WTC11 (cell line): ENCODE data around the gene TNNT2. TPM values are rescaled to one million over a fixed set of nuclear protein-coding genes. Genes with fewer than 3 reads are reported as not detected.

Experiments
- ATAC-seq: fragments of 200-7000 bp; cut with Tn5 transposase; 2 replicates; pipeline ENCODE4 v1.10.0; 2021; ENCODE audit warnings: mild to moderate bottlenecking, moderate library complexity
- CTCF ChIA-PET: fragments of 300-600 bp; sonication (Branson Sonifier 250); formaldehyde crosslinking; loops from one replicate; lab custom pipeline; 2021; ENCODE audit warnings: antibody characterized with exemption; lab: Charles Lee
- POLR2A ChIA-PET: fragments of 350-600 bp; sonication (Branson Sonifier 250); formaldehyde crosslinking; loops from one replicate; lab custom pipeline; 2021; ENCODE audit warnings: antibody characterized with exemption; lab: Charles Lee
- DNase-seq: peaks from one replicate; pipeline ENCODE4 v3.0.0; 2021; ENCODE audit warnings: low spot score
- H3K27ac Mint-ChIP-seq: 2 replicates; pipeline ENCODE4 v1.8.0; 2021; ENCODE audit warnings: mixed read lengths
- H3K27me3 Mint-ChIP-seq: 2 replicates; pipeline ENCODE4 v1.8.0; 2021; ENCODE audit warnings: low read depth, mild to moderate bottlenecking, moderate library complexity, mixed read lengths
- H3K36me3 Mint-ChIP-seq: 2 replicates; pipeline ENCODE4 v1.8.0; 2021; ENCODE audit warnings: mixed read lengths
- H3K4me1 Mint-ChIP-seq: 2 replicates; pipeline ENCODE4 v1.8.0; 2022; ENCODE audit warnings: mixed read lengths
- H3K4me3 Mint-ChIP-seq: 2 replicates; pipeline ENCODE4 v1.8.0; 2021; ENCODE audit warnings: mild to moderate bottlenecking, moderate library complexity, mixed read lengths
- H3K9me3 Mint-ChIP-seq: 2 replicates; pipeline ENCODE4 v1.8.0; 2021; ENCODE audit warnings: mixed read lengths
- CREB1 ChIP-seq: sonication (generic); formaldehyde crosslinking; IDR thresholded peaks from 2 replicates; pipeline ENCODE4 v1.8.0; 2023; ENCODE audit warnings: mild to moderate bottlenecking, missing genetic modification reagents
- CREM ChIP-seq: sonication (generic); formaldehyde crosslinking; IDR thresholded peaks from 2 replicates; pipeline ENCODE4 v1.8.1; 2022; ENCODE audit warnings: mild to moderate bottlenecking, missing genetic modification reagents, moderate library complexity
- EMX1 ChIP-seq: fragments of 250-450 bp; sonication (Bioruptor Pico); IDR thresholded peaks from 2 replicates; pipeline ENCODE4 v1.8.0; 2021; ENCODE audit warnings: mild to moderate bottlenecking
- FOXP1 ChIP-seq: sonication (generic); formaldehyde crosslinking; IDR thresholded peaks from 2 replicates; pipeline ENCODE4 v1.8.0; 2022; ENCODE audit warnings: missing genetic modification reagents, mild to moderate bottlenecking, moderate library complexity, borderline replicate concordance
- GABPB1 ChIP-seq: sonication (generic); formaldehyde crosslinking; IDR thresholded peaks from 2 replicates; pipeline ENCODE4 v1.8.1; 2023; ENCODE audit warnings: mild to moderate bottlenecking, missing genetic modification reagents
- HMGA2 ChIP-seq: fragments of 250-450 bp; sonication (Bioruptor Pico); IDR thresholded peaks from 2 replicates; pipeline ENCODE4 v1.4.0; 2021; ENCODE audit warnings: mild to moderate bottlenecking, moderate library complexity
- MXD4 ChIP-seq: fragments of 250-450 bp; sonication (Bioruptor Pico); IDR thresholded peaks from 2 replicates; pipeline ENCODE4 v1.8.0; 2021; ENCODE audit warnings: mild to moderate bottlenecking, moderate library complexity, borderline replicate concordance
- NFE2L1 ChIP-seq: sonication (generic); formaldehyde crosslinking; IDR thresholded peaks from 2 replicates; pipeline ENCODE4 v1.8.1; 2023; ENCODE audit warnings: missing genetic modification reagents
- NR1H2 ChIP-seq: sonication (generic); formaldehyde crosslinking; IDR thresholded peaks from 2 replicates; pipeline ENCODE4 v1.9.0; 2021; ENCODE audit warnings: mild to moderate bottlenecking, moderate library complexity, missing genetic modification reagents
- RORB ChIP-seq: fragments of 250-450 bp; sonication (Bioruptor Pico); IDR thresholded peaks from 2 replicates; pipeline ENCODE4 v1.9.0; 2021; ENCODE audit warnings: mild to moderate bottlenecking
- SOX15 ChIP-seq: fragments of 250-450 bp; sonication (Bioruptor Pico); IDR thresholded peaks from 2 replicates; pipeline ENCODE4 v1.9.0; 2021; ENCODE audit warnings: mild to moderate bottlenecking
- TEAD1 ChIP-seq: sonication (generic); formaldehyde crosslinking; IDR thresholded peaks from 2 replicates; pipeline ENCODE4 v1.8.0; 2022; ENCODE audit warnings: mild to moderate bottlenecking, missing genetic modification reagents
- ZNF219 ChIP-seq: sonication (generic); formaldehyde crosslinking; IDR thresholded peaks from 2 replicates; pipeline ENCODE4 v1.8.0; 2023; ENCODE audit warnings: missing genetic modification reagents, mild to moderate bottlenecking, borderline replicate concordance
- ZNF263 ChIP-seq: sonication (generic); formaldehyde crosslinking; IDR thresholded peaks from 2 replicates; pipeline ENCODE4 v1.8.1; 2022; ENCODE audit warnings: low read depth, mild to moderate bottlenecking, moderate library complexity, missing genetic modification reagents
- ZNF396 ChIP-seq: fragments of 250-450 bp; sonication (Bioruptor Pico); IDR thresholded peaks from 2 replicates; pipeline ENCODE4 v1.8.0; 2021; ENCODE audit warnings: mild to moderate bottlenecking, moderate library complexity, borderline replicate concordance
- ZNF671 ChIP-seq: fragments of 250-450 bp; sonication (Bioruptor Pico); IDR thresholded peaks from 2 replicates; pipeline ENCODE4 v1.8.0; 2021; ENCODE audit warnings: mild to moderate bottlenecking
- total RNA-seq: library from RNA; stranded (reverse); gene quantifications from 3 replicates; pipeline ENCODE4 v1.2.3, GENCODE V29; 2021
- TF ChIP-seq, protein P1 (sequence below): sonication (generic); formaldehyde crosslinking; IDR thresholded peaks from 2 replicates; pipeline ENCODE4 v1.8.1; 2022; ENCODE audit warnings: mild to moderate bottlenecking, moderate library complexity, missing genetic modification reagents
- TF ChIP-seq, protein P2 (sequence below): sonication (generic); formaldehyde crosslinking; IDR thresholded peaks from 2 replicates; pipeline ENCODE4 v1.8.1; 2023; ENCODE audit warnings: mild to moderate bottlenecking, missing genetic modification reagents, moderate library complexity
- TF ChIP-seq, protein P3 (sequence below): sonication (generic); formaldehyde crosslinking; IDR thresholded peaks from 2 replicates; pipeline ENCODE4 v1.8.1; 2022; ENCODE audit warnings: low read depth, mild to moderate bottlenecking, moderate library complexity, missing genetic modification reagents, borderline replicate concordance
- TF ChIP-seq, protein P4 (sequence below): sonication (generic); formaldehyde crosslinking; IDR thresholded peaks from 2 replicates; pipeline ENCODE4 v1.8.0; 2022; ENCODE audit warnings: mild to moderate bottlenecking, missing genetic modification reagents
- TF ChIP-seq, protein P5 (sequence below): sonication (generic); formaldehyde crosslinking; IDR thresholded peaks from 2 replicates; pipeline ENCODE4 v1.8.0; 2023; ENCODE audit warnings: missing genetic modification reagents
- TF ChIP-seq, protein P6 (sequence below): sonication (generic); formaldehyde crosslinking; IDR thresholded peaks from 2 replicates; pipeline ENCODE4 v1.8.1; 2022; ENCODE audit warnings: low read depth, missing genetic modification reagents, borderline replicate concordance

Gene TNNT2
- total RNA-seq, 1 experiment from 2014 or later: 6.1 TPM

DNA sequence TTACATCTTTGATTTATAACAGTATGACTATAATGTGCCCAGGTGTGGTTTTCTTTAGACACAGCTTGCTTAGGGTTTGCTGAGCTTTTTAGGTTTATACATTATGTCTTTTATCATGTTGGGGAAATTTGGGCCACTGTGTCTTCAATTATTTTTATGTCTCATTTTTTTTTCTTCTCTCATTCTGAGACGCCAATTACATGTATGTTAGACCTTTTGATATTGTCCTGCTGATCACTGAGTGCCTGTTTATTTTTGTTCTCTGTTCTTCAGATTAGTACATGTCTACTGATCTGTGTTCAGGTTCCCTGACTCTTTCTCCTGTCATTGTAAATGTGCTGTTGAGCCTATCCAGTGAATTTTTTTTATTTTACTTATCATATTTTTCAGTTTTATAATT lies 36.1 kb downstream of the TNNT2 start:
- no peak overlapping the region for H3K4me3 Mint-ChIP-seq
- CTCF ChIA-PET: no interaction called here
- peaks cover 8% of the 10 kb centered on the region for H3K9me3 Mint-ChIP-seq
- H3K27ac Mint-ChIP-seq: no peak overlapping the region
- POLR2A ChIA-PET: no interaction called here
- H3K36me3 Mint-ChIP-seq: peaks cover 5% of the 10 kb centered on the region
- no peak for DNase-seq
- TF ChIP-seq CREM: no peak
- TF ChIP-seq ZNF263 (CRISPR knock-in tag): no peak
- TF ChIP-seq SOX15: no peak
- TF ChIP-seq MXD4 (CRISPR knock-in tag): no peak
- TF ChIP-seq ZNF219 (CRISPR knock-in tag): no peak
- TF ChIP-seq NFE2L1 (CRISPR knock-in tag): no peak
- TF ChIP-seq, protein P1, sequence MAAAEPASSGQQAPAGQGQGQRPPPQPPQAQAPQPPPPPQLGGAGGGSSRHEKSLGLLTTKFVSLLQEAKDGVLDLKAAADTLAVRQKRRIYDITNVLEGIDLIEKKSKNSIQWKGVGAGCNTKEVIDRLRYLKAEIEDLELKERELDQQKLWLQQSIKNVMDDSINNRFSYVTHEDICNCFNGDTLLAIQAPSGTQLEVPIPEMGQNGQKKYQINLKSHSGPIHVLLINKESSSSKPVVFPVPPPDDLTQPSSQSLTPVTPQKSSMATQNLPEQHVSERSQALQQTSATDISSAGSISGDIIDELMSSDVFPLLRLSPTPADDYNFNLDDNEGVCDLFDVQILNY (CRISPR knock-in tag): no peak
- ATAC-seq: no peak
- no peaks in the 10 kb centered on the region; the same call in 1 of the 2 replicates for H3K27me3 Mint-ChIP-seq
- peaks cover 9% of the 10 kb centered on the region for H3K4me1 Mint-ChIP-seq

DNA sequence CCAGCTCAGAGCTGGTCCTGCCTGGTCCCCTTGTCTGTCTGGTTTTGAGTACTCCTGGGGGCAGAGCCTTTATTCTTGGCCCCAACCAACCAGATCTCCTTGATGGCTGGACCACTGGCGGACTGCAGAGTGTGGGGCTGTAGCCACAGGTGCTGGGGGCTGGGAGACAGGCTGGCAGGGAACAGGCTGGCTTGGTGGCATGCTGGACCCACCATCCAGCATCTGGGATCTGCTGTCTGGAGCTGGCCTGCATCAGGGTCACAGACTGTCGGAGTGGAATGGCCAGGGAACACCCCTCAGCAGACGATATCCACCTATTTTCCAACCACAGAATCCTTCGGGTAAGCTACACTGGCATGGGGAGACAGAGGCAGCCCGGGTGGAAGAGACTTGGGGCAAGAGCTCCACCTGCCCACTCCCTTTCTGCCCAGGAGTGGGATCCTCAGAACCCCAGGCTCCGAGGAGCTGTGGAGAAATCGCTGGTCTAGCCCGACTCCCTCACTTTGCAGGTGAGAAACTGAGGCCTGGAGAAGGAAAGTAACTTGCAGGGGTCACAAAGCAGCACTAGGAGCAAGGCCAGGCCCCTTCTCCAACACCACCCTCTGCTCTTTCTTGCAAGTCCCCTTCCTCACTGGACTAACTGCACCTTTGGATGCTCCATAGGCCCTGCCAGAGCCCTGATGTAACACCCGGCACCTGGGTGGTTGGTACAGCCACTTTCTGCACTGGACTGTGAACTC lies 40.6 kb downstream of the TNNT2 start:
- Mint-ChIP-seq H3K36me3 (peaks cover 5% of the 10 kb centered on the region), H3K4me3 (no peak overlapping the region), H3K4me1 (no peaks in the 10 kb centered on the region), H3K9me3 (peaks cover 8% of the 10 kb centered on the region), H3K27ac (no peak overlapping the region), H3K27me3 (no peaks in the 10 kb centered on the region; the same call in 1 of the 2 replicates)
- no peak for TF ChIP-seq ZNF671 (CRISPR knock-in tag)
- TF ChIP-seq CREB1 (CRISPR knock-in tag): no peak
- TF ChIP-seq, protein P2, sequence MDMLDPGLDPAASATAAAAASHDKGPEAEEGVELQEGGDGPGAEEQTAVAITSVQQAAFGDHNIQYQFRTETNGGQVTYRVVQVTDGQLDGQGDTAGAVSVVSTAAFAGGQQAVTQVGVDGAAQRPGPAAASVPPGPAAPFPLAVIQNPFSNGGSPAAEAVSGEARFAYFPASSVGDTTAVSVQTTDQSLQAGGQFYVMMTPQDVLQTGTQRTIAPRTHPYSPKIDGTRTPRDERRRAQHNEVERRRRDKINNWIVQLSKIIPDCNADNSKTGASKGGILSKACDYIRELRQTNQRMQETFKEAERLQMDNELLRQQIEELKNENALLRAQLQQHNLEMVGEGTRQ (CRISPR knock-in tag): no peak
- TF ChIP-seq, protein P3, sequence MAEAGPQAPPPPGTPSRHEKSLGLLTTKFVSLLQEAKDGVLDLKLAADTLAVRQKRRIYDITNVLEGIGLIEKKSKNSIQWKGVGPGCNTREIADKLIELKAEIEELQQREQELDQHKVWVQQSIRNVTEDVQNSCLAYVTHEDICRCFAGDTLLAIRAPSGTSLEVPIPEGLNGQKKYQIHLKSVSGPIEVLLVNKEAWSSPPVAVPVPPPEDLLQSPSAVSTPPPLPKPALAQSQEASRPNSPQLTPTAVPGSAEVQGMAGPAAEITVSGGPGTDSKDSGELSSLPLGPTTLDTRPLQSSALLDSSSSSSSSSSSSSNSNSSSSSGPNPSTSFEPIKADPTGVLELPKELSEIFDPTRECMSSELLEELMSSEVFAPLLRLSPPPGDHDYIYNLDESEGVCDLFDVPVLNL (CRISPR knock-in tag): no peak
- TF ChIP-seq HMGA2 (CRISPR knock-in tag): no peak
- TF ChIP-seq GABPB1 (CRISPR knock-in tag): no peak
- TF ChIP-seq ZNF396 (CRISPR knock-in tag): no peak
- no peak for TF ChIP-seq SOX15
- TF ChIP-seq, protein P4, sequence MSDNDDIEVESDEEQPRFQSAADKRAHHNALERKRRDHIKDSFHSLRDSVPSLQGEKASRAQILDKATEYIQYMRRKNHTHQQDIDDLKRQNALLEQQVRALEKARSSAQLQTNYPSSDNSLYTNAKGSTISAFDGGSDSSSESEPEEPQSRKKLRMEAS (CRISPR knock-in tag): no peak
- TF ChIP-seq RORB: no peak
- TF ChIP-seq, protein P5, sequence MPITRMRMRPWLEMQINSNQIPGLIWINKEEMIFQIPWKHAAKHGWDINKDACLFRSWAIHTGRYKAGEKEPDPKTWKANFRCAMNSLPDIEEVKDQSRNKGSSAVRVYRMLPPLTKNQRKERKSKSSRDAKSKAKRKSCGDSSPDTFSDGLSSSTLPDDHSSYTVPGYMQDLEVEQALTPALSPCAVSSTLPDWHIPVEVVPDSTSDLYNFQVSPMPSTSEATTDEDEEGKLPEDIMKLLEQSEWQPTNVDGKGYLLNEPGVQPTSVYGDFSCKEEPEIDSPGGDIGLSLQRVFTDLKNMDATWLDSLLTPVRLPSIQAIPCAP: no peak
- no peak for TF ChIP-seq TEAD1
- no peak for TF ChIP-seq NR1H2 (CRISPR knock-in tag)
- TF ChIP-seq FOXP1 (CRISPR knock-in tag): no peak
- TF ChIP-seq ZNF263 (CRISPR knock-in tag): no peak
- no peak for TF ChIP-seq EMX1 (CRISPR knock-in tag)
- TF ChIP-seq, protein P6, sequence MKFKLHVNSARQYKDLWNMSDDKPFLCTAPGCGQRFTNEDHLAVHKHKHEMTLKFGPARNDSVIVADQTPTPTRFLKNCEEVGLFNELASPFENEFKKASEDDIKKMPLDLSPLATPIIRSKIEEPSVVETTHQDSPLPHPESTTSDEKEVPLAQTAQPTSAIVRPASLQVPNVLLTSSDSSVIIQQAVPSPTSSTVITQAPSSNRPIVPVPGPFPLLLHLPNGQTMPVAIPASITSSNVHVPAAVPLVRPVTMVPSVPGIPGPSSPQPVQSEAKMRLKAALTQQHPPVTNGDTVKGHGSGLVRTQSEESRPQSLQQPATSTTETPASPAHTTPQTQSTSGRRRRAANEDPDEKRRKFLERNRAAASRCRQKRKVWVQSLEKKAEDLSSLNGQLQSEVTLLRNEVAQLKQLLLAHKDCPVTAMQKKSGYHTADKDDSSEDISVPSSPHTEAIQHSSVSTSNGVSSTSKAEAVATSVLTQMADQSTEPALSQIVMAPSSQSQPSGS (CRISPR knock-in tag): no peak
- ATAC-seq: no peak
- ChIA-PET POLR2A (no interaction called here), CTCF (interaction anchor here (1.0 to 1.1 kb wide), 2 partner anchors 10 to 11 kb away, joined by 3 read pairs; no protein-coding TSS in a partner anchor)
- DNase-seq: no peak
